HG02588 (cell line): Measurements from ENCODE around the gene MRPS34.
"Not testable (repeated sequence)": the region's sequence is repeated elsewhere in the genome, so short reads cannot be mapped to it uniquely, and the experiment has no call there.

Source experiments
- ATAC-seq: cut with Tn5 transposase; IDR thresholded peaks from one replicate; pipeline ENCODE4 v1.9.1; 2021; ENCODE audit warnings: mild to moderate bottlenecking, moderate library complexity; ENCODE audit not compliant: unreplicated experiment

MRPS34 gene

DNA sequence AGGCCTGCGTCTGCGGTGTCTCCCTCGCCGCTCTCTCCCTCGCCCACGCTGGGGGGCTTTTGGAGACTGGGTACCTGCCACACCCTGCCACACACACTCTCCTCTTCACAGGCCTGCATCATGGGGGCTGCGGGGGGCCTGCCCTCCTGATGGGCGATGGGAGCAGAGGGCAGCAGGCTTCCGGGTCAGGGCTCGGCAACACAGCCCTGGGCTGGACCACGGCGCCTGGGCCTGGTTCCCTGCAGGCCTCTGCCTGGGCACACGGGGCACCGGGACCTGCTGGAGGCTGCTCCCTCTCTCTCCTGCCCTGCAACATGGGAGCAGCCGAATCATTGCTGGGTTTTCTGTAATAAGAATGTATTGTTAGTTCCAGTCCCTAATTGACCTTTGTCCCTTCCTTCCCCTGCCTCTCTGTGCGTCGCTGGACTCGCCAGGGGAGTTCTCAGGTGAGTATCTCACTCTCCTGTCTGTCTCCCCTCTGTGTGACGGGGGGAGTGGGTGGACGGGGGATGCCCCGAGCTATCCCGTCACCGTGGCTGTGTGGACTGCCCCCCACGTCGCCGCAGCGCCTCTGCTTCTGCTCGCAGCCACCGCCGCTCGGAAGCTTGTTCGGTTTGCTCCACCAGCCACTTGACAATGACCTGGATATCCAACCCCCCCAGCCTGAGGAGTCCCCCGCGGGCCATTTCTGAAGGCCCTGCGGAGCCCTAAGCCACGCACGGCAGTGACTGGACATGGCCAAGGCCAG is 15.0 kb downstream of the MRPS34 start:
- ATAC-seq = no peak

- no peak for ATAC-seq
These were observed 18.7 kb downstream of the MRPS34 start for GRCh38 chr16:1754204-1754603.

DNA sequence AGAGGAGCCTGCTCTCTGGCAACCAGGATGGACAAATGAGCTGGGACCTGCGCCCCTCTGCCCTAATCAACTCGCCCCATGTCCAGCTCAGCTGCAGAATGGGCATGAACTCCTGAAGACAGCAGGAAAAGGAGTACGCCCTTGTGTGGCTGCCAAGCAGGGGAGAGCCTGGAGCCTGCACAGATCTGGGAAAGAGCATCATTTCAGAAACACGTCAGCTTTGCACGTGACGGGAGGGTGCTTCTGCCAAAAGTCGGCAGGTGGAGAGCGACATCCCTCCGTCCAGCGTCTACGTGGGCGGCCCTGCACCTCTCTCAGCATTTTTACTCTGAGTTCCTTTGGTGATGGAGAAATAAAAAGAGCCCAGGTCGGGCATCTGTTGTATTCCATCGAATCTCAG is 20.1 kb downstream of the MRPS34 start:
- no peak for ATAC-seq

DNA sequence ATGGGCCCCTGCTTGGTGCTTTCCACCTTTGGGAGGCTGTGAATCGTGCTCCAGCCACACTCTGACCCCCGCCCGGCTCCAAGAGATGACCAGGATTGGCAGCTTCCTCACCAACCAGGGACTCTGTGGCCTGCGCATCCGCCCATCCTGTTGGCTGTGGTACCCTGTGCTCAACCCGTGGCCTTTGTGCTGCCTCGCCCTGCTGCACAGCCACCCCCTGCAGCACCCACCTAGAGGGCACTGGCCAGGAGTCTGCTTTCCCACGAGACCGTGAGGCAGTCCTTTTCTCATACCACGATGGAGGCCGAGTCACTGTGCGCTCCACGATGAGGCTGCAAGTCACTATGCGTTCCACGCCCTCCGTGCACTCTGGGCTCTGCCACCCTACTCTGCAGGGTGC is 21.0 kb downstream of the MRPS34 start:
- no peak for ATAC-seq

- no peak for ATAC-seq
These were observed 23.5 kb downstream of the MRPS34 start for GRCh38 chr16:1749152-1750117.

DNA sequence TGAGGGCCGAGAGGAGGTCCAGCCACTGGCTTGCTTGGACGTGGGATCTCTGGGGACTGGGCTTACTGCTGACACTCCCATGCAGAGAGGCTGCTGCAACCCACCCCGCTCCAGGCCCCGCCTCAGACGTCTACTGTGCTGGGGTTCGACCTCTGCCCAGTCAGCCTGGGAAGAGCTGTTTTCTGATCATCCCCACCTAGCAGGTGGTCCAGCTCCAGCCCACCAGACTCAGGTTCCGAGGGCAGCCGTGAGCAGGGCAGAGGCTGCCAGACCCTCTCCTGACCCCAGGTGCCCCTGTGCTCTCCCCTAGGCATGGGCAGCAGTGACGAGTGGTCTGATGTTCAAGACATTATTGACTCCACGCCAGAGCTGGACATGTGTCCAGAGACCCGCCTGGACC is 25.0 kb downstream of the MRPS34 start:
- no peak for ATAC-seq

DNA sequence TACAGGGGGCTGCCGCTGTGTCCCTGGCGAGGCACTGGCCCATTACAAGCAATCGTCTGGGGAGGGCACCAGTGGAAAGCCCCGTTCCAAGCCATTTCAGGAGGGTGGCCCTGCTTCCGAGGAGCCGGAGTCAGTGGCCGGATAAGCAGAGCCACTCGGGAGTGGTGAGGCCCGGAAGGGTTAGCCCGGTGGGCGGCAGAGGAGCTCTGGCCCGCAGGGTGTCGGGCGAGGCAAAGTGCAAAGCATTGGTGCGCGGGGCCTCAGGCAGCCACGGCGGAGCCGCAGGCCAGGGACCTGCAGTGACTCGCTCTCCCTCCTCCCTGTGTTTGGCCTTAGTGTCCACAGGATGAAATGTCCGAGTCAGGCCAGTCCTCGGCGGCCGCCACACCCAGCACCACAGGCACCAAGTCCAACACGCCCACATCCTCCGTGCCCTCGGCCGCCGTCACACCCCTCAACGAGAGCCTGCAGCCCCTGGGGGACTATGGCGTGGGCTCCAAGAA is 26.2 kb downstream of the MRPS34 start:
- ATAC-seq = no peak

DNA sequence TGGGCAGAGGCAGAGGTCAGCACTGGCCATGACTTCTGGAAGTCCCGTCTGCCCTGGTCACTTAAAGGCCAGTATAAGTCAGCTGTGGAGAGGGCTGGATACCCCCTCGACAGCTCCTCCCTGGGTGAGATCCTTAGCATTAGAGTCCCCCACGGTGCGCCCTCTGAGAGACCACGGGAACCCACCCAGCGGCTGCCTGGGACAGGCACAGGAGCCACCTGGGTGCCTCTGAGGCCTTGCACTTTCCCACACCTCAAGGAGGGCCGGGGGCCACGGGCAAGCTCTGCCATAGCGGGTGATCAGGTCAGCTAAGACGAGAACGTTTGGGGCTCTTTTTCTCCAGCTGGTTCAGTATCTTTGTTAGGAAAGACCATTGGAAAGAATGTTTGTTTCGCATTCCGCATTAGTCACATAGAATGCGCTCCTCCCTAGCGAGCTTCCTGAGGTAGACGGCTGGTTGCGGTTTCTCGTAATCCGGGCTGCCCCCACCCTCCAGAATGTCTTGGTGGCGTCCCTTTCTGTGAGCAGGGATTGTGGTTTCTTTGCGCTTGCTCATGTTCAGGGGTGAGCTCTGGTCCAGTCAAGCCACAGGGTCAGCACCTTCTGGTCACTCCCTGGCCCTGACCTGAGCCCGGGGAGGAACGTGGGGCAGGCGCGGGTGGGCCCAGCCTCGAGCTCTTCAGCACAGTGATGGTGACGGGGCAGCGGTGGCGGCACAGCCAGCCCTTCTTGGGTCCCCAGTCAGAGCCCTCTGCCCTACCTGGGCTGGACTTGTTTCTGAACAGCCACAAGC is 26.8 kb downstream of the MRPS34 start:
- no peak for ATAC-seq

DNA sequence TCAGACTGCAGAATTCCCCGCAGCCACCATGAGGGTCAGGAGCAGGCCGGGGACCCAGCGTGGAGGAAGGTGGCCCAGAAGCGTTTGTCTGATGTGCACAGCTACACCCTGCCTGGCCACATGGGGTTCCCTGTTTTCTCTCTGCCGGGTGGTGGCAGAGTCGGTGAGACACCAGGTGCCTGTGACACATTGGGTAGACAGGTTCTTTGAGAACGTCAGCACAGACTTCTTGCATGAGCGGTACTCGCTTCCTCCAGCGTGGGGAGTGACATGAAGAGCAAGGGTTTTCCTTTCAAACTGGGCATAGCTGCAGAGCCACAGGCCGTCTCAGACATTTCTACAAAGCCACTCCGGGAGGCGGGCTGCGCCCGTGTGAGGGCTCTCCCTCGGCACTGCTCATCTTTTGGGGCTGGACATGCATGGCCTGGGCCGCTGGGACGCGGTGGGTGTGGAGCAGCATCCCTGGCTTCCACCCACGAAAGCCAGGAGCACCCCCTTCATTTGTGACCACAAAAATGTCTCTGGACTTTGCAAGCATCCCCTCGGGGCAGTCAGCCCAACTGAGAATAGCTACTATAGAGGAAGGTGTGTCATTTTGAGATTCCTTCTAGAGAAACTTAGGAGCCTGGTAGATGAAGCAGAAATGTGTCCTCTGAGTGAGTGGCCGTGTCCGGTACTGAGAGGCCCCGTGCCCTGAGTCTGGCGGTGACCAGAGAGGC is 27.6 kb downstream of the MRPS34 start:
- no peak for ATAC-seq

DNA sequence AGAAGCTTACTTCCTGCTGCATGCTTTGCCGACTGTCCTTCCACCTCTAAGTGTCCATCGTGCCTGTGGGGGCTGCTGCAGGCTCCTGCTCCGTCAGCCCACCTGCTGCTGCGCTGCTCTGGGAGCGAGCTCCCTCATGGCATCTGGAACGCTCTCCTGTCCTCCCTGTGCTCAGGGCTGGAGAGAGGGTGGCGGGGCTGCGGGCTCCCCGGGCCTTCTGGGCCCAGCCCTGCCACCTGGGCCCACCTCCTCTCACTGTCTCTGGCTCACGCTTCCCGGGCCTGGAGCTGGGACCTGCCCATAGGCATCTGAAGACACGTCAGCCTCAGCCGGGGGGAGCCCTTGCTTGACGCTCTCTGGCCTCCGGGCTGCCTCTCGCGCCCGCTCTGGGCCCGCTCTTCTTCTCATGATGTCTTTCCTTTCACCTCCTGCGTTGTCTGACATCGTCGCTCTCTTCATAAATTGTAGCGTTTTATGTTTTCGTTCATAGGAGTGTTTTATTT is 28.5 kb downstream of the MRPS34 start:
- no peak for ATAC-seq

DNA sequence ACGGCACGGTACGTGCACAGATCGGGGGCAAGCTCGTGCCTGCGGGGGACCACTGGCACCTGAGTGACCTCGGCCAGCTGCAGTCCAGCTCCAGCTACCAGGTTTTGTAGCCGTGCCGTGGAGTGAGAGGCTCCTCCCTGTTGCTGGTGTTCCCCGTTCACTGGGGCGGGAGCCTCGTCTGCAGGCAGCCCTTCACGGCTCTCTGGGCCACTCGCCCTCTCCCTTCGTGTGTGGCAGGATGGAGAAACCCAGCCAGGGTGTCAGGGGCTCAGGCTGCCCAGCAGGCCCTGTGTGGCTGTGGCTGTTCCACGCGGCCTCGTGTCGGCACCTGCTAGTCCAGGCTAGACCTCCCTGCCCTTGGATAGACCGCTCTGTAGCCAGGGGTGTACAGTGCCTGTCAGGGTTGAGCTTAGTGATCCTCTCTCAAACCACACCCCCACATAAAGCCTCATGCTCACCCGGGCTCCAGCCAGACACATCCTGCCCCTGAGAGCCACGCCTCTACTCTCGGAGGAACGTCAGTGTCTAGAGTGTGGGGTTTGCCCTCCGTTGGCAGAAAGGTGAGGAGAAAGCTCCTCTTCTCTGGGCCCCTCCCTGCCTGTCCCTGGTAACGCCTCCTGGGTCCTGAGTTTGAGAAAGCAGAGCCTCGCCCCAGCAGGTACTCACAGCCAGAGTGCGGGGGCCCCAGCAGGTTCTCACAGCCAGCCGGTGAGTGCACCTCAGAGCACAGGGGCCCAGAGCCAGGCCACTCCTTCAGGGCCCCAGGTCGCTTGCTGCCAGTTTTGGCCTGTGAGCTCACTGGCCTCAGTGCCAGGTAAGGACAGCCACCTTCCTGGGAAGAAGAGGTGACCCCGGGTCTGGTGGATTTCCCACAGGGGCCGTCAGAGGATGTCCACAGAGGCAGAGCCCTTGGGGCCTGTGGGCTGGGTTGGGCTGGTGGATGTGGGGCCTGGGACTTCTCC is 29.3 kb downstream of the MRPS34 start:
- ATAC-seq = no peak

DNA sequence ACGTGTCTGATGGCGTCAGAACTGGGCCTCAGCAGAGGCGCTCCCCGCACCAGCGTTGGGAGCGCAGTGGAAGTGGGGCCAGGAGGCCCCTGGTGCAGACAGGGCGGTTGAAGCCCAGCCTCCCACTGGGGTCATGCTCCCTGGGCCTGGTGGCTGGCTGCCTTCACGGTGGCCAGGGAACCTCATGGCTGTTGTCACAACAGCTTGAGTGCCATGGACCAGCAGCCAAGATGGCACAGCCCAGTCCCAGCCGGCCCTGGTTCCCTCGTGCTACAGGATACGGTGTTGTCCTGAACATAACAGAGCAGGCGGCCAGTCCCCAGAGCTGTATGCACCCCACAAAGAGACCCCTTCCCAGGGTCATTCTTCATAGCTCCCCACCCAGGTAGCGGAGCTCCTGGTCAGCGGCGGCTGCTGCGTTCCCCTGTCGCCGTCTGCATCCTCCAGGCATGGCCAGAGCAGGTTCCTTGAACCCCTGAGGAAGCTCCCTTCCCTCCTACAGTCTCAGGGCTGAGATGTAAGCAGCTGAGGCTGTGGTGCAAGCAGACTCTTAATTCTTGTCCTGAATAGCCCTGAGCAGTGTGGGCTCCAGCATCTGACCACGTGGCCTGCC is 31.3 kb downstream of the MRPS34 start:
- no peak for ATAC-seq

GRCh38 chr16:1740781-1741490 is 32.0 kb downstream of the MRPS34 start:
- ATAC-seq = no peak

- ATAC-seq = no peak
These were observed 32.7 kb downstream of the MRPS34 start for GRCh38 chr16:1740234-1740633.

- ATAC-seq = no peak
These were observed 38.1 kb downstream of the MRPS34 start for GRCh38 chr16:1734816-1735215.

- no peak for ATAC-seq
These were observed 38.8 kb downstream of the MRPS34 start for GRCh38 chr16:1734123-1734522.

DNA sequence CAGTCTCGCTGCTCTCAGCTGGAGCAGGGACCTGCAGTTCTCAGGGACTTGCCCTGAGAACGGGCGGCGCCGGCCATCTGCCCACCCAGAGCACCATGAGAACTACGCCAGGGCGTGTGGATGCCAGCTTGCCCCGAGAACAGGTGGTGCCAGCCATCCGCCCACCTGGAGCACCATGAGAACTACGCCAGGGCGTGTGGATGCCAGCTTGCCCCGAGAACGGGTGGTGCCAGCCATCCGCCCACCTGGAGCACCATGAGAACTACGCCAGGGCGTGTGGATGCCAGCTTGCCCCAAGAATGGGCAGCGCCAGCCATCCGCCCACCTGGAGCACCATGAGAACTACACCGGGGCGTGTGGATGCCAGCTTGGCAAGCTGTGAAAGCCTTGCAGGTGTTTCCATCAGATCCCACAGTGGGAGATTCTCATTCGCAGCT is 40.4 kb downstream of the MRPS34 start:
- not testable (repeated sequence) for ATAC-seq

DNA sequence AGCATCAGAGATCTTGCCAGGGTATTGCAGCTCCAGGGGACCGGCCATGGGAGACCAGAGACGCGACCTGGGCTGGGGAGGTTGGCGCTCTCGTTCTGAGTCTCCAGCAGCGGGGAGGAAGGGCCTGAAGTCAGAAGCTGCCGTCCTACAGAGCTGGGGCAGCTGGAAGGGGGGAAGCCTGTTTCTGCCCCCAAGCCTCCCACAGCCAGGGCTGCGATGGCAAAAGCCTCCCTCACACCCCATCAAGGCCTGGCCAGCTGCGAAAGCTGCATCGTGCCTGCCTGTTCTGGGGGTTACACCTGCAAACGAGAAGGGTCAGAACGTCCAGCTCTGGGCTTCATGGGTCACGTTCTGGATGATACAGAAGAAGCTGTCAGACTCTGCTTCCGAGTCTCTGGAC is 40.9 kb downstream of the MRPS34 start:
- no peak for ATAC-seq
